NCI-H1105 (cell line): ENCODE measurements around the gene HUS1B.
"Not testable (repeated sequence)": the region's sequence is repeated elsewhere in the genome, so short reads cannot be mapped to it uniquely, and the experiment has no call there.

Source experiments
- DNase-seq: peaks from one replicate; lab custom pipeline; 2025; lab: John Stamatoyannopoulos, UW

HUS1B gene

DNA sequence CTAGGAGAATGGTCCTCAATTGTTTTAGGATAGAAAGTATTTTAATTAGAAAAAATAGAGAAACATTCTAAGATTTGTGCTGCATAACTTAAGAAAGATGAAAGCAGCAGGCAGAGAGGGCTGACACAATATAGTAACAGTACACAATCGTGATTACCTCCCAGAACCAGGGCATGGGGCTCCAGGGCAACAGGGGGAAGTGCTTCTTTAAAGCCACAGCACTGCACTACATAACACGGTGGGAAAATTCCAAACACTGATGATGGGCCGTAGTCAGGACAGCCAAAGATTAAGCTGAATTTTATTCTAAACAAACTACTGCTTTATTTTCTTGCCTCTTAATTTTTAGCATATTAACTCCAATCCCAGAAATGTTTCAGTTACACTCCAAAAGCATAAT is 21.6 kb upstream of the HUS1B start:
- no peak for DNase-seq

DNA sequence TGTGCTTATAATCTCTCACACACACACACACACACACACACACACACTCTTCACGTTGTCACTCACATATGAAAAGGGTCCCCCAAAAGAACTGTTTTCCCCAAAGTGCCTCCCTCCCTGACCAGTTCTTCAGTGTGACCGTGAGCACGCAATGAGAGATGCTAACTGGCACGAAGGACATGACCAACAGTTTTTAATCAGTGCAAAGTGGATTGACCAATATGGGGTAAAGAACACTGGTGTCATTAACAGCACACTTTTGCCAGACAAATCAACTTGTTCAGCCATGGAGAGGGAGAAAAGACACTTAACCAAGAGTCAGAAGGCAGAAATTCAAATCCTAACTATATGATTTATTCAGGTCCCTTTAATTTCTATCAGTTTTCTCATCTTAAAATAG is 21.0 kb upstream of the HUS1B start:
- DNase-seq = no peak

DNA sequence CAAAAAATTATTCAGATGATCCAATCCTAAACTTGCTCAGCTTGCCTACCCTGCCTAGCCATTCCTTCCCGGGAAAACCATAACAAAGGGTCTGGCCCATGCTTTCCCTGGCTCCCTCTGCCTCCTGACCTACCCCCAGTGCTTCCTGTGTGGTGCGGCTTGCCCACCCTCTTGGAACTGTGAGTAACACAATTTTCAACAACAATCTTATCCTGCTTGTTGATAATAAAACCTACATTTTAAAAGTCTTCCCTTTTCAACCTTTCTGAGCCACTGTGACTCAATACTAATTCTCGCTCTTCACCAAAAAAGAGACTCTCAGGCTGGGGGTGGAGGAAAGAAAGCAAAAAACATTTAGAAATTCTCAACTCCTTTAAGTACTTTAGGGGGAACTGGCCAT is 18.1 kb upstream of the HUS1B start:
- no peak for DNase-seq

DNA sequence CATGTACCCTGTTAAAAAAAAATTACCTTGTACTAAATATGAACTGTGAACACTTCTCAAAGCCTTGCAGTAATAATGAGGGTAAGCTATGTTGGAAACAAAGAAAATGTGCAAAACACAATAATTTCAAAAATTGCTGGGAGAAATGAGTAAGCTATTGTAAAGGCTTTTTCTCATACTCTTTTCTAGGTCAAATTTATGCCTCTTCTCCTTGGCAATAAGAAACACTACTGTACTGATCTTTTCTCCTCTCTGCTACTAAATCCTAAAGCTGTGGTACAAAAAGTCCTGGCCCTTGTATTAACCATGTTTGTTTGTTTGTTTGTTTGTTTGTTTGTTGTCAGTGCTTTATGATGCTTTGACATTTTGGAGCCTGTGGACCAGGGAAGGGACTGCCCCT is 17.5 kb upstream of the HUS1B start:
- DNase-seq = no peak

DNA sequence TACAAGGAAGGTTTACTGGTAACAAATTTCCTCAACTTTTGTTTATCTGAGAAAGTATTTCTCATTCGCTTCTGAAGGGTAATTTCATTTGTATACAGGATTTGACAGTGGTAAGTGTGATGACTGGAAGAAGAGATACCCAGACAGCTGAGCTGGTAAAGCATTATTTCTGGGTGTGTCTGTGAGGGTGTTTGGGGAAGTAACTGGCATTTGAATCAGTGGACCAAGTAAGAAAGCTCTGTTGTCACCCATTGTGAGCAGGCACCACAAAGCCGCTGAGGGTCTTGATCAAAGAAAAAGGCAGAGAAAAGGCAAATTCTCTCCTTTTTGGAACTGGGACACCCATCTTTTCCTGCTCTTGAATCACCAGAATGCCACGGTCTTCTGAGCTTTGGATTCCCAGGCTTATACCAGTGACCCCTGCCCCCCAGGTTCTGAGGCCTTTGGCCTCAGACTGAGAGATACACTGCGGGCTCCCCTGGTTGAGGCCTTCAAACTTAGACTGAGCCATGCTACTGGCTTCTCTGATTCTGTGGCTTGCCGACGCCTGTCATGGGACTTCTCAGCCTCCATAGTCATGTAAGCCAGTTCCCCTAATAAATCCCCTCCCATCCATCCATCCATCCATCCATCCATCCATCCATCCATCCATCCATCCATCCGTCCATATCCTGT is 10.5 kb upstream of the HUS1B start:
- DNase-seq = no peak

DNA sequence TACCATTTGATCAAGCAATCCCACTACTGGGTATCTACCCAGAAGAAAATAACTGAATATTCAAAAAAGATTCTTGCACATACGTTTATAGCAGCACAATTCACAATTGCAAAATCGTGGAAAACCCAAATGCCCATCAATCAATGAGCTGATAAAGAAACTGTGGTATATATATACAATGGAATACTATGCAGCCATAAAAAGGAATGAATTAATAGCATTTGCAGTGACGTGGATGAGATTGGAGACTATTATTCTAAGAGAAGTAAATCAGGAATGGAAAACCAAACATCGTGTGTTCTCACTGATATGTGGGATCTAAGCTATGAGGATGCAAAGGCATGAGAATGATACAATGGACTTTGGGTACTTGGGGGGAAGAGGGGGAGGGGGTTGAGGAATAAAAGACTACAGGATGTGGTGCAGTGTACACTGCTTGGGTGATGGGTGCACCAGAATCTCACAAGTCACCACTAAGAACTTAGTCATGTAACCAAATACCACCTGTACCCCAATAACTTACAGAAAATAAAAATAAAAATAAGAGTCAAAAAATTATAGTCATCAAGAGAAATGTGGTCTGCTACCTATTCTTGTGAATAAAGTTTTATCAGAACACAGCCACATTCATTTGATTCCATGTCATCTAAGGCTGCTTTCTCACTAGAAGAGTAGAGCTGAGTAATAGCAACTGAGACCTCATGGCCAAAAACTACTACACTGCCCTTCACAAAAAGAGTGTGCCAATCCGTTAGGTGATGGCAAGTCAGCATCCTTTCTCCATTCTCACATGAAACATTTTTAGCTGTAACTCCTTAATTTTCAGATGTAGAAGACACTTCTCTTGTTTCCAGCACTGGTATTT is 8.7 kb upstream of the HUS1B start:
- no peak for DNase-seq

DNA sequence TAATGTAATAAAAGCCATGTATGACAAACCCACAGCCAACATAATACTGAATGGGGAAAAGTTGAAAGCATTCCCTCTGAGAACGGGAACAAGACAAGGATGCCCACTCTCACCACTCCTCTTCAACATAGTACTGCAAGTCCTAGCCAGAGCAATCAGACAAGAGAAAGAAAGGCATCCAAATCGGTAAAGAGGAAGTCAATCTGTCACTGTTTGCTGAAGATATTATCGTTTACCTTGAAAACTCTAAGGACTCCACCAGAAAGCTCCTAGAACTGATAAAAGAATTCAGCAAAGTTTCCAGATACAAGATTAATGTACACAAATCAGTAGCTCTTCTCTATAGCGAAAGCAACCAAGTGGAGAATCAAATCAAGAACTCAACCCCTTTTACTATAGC is 6.9 kb upstream of the HUS1B start:
- not testable (repeated sequence) for DNase-seq

DNA sequence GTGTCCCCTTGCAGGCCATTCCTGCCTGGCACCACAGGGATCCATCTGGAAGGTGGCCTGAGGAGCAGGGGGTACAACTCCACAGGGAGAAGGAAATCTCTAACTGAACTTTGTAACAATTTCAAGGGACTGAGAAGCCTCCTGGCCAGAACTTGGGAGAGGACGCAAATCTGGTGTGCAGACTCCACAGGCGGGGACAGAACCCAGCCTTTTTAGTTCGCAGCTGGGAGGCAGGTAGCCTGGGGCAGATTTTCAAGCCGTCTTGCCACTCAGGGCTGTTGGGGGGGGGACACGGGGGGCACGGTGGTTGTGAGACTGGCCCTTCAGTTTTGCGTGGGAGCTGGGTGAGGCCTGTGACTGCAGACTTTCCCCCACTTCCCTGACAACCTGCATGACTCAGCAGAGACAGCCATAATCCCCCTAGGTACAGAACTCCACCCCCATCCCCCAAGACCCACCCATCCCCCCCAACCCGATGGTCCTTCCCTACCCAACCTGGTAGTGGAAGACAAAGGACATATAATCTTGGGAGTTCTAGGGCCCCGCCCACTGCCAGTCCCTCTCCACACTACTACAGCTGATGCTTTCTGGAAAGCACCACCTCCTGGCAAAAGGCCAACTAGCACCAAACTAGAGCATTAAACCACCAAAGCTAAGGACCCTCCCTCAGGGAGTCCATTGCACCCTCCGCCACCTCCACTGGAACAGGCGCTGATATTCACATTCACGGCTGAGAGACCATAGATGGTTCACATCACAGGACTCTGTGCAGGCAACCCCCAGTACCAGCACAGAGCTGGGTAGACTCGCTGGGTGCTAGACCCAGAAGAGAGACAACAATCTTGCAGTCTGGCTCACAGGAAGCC is 3.0 kb upstream of the HUS1B start:
- no peak for DNase-seq

DNA sequence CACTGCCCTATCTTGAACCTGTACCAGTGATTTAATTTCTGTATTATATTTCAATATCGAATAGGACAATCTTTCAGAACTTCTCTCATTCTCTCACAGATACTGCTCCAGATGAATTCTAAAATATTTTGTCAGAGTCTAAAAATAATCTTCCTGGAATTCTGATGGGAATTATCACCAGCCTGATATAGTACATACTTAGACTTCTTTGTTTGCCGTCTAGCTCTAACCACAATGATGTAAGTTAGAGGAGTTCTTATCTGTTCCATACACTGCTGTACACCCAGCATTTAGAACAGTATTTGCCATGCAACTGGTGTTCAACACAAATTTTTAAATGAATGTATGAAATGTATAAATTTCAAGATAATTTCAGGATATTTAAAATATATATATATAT is 1.3 kb upstream of the HUS1B start:
- no peak for DNase-seq

DNA sequence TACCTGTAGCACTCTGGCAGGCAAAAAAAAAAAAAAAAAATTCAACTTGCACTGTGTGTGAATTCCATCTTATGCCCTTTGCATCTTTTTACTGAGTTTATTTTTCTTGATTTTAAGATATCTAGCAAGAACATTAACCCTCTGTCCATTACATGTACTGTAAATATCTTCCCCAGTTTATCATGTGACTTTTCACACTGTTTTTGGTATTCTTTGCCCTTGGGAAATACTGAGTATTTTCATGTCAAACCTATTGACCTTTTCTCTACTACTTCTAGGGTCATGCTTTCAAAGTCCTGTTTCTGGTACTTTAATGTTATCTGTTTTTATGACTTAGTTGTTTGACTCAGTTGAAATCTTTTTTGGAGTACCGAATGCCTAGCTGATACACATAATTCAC is 843 bp upstream of the HUS1B start:
- no peak for DNase-seq

DNA sequence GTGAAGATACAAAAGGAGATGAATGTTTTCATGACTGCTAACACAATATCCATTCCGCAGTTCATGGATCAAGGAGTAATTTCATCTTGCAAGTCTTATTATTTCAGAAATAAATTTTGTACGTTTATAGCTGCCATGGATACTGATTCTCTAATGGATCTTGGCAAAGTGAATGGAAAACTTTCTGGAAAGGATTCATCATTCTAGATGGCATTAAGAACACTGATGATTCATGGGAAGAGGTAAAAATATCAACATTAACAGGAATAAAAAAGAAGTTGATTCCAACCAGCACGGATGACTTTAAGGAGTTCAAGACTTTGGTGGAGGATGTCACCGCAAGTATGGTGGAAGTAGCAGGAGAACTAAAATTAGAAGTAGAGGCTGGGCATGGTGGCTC is 2.8 kb downstream of the HUS1B start:
- no peak for DNase-seq

DNA sequence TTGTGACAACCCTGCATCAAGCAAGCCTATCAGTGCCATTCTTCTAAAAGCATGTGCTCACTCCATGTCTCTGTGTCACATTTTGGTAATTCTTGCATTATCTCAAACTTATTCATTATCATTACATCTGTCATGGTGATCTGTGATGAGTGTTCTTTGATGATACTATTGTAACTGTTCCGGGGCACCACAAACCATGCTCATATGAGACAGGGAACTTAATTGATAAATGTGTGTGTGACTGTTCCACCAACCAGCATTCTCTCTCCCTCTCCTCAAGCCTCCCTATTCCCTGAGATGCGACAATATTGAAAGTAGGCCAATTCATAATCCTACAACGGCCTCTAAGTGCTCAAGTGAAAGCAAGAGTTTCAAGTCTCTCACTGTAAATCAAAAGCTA is 4.0 kb downstream of the HUS1B start:
- DNase-seq = no peak

DNA sequence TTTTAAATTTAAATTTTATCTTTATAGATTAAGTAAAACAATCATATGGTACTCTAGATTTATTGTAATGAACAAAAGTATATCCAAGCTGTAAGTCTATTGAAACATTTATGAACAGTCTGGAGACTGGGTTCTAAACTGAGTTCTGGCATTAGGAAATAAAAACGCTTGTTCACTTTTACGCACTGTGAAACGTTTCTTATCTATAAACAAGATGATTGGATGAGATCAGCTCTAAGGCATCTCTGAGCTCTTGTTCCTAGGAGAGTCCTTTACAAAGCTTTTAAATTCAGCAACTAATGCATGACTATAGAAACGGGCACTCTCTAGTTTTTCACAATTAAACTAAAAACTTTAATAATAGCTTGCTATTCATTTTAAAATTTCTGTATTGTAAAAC is 6.8 kb downstream of the HUS1B start:
- DNase-seq = no peak

DNA sequence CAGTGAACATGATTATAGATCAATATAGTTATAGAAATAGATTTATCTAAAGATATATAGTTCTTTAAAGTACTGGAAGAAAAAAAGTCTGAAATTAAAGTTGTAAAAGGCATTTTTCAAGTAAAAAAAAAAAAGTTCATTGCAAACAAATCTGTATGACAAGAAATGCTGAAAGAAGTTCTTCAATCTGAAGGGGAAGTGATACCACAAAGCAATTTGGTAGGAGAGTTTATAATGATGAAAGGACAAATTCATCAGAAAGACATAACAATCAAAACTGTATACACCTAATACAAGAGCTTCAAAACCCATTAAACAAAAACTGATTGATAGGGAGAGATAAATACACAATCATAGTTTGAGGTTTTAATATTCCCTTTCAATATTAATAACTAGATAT is 14.1 kb downstream of the HUS1B start:
- no peak for DNase-seq

DNA sequence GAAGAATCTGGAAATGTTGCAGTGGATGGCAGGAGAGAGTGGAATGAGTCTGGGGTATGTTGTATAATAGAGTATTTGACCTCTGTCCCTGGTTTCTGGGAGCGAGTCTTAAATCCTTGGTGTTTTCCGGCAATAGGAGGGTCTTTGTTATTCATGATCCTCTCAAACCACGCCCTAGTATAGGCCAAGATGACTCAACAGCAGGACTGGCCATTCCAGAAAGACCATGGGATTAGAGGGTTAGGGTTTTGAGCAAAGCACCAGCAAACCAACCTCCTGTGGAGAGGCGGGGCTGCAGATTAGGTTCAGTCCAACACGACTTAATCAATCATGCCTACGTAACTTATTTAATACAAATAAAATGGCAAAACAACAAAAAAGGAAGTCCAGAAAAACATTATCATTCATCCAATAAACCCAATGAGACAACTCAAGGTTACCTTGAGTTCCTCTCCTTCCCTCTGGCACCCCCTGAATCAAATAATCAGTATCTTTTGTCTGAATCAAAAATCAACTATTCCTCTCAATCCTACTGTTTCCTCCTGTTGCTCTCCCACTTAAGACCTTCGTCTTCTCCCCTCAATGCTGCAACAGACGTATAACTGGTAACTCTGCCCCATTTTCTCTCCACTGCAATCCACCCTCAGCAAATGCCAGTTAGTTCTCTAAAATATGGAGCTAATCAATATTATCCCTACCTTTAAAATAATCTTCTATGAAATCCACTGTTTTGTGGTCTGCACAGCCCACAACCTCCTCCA is 15.5 kb downstream of the HUS1B start:
- no peak for DNase-seq

DNA sequence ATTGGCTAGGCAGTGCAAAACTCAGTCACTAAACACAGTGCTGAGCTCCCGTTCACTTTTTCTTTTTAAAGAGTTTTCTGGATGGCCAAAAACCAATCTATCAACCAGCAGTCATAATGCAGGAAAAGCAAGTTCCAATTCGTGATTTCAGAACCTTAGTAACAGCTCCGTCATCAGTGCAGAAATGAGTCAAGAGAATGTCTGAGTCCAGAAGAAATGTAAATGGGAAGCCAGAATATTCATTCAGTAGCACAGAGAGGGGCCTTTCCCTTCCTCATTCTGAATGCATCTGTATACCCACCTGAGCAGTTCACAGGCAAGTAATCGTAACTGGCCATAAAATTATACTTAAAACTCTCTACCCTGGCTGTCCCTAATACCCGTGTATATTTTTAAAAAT is 20.4 kb downstream of the HUS1B start:
- DNase-seq = no peak

DNA sequence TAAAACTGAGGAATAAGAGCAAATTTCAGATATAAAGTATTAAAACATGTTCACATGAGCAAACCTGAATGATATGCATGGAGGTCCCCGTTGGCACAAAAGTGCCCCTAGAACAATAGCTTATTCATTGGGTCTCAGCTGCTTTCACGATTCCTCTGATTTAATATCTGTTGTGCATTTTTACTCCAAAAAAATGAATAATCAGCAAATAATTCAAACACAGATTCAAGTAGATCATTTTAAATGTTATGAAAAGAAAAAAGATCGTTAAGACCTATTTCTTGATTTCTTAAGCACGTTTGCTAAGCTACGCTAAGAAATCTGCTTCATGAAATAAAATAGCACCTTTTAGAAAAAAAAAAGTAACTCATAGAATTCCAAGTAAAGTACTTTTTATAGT is 21.7 kb downstream of the HUS1B start:
- DNase-seq = no peak

DNA sequence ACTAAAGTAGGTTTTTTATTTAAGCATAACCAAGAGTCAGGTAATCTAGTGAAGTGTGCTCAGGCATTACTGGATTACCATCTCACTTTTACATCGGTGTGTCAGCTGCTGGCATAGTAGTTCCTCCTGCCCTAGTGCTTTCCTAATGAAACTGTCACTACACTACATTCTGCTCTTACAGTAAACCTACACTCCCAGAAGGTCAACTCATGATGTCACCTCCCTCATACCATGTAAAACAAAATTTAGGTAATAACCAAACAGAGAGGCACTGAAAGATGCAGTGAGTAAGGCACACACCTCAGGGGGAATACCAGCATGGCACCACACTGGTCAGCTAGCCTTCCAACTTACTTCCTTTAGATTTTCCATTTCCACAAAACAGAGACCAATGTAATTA is 23.3 kb downstream of the HUS1B start:
- no peak for DNase-seq

DNA sequence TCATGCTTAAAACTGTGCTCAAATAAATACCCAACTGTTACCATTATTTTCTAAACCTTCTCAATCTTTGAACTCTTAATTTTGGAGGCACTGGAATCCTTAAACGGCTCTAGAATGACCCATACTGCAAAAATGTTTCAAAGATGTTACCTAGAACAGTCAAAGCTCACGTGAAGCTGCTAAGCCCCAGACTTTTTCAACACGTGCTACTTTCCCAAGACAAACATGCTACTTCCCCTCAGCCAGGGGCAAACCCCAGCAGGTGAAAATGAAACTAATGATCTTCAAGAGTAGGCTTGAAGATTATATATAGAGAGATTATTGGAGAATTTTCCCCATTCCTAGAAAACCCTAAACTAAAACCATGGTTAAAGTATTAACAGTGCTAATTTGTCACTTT is 28.1 kb downstream of the HUS1B start:
- DNase-seq = no peak

DNA sequence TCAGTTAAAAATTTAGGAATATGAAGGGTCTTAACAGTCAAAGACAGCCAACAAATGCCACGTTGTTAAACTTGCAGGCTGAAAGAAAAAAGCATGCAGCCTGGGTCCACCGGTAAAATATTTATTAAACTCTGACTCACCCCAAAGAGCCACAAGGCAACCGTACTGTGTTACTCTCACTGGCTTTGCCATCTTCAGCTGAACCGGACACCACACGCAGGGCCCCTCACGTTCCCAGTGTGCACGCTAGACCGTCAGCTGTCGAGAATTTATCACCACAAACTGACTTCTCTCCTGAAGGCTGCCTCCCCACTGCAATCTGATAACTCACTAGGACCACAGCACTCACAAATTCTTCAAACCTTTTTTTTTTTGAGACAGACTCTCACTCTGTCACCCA is 30.7 kb downstream of the HUS1B start:
- DNase-seq = no peak

DNA sequence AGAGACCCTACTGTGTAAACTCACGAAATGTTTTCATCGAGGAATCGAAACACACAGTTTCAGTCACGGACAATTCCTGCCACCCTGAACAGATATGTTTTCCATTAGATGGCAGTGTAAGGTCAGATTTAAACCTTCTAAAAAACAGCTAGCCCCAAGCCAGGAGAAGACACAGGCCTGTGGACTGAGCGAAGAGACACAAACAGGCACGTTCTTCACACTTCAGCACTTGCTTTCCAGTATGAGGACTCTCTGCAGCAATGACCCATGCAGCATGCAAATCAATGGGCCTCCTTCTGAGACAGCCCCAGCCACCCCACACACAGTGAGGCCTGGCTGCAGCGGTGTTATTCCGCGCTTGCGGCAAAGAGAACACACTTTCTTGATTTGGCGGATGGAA is 31.9 kb downstream of the HUS1B start:
- peak; percentile 1 for DNase-seq

DNA sequence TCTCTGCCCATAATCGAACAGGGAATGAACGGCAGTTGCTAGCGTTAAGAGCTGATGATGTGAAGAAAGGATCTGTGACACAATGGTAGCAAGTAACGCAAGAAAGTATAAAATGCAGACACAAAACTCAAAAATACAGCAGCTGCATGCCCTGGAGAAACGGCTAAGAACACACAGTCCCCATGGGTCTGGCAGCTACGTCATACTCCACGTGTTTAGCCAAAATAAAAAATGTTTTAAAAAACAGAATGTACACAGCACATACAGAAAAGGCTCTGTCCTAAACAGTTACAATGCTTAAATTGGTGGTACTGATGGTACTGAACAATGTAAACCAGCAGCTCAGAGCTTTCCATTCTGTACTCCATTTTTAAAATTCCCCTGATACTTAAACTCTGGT is 34.4 kb downstream of the HUS1B start:
- DNase-seq = no peak
